GF-D8 (cell line): ENCODE data around the gene TANC1.
A peak's percentile ranks its signal among the peaks of the same experiment; 100 is the strongest.

Experiments used
- DNase-seq: peaks from one replicate; lab custom pipeline; 2025; lab: John Stamatoyannopoulos, UW

Gene TANC1

DNA sequence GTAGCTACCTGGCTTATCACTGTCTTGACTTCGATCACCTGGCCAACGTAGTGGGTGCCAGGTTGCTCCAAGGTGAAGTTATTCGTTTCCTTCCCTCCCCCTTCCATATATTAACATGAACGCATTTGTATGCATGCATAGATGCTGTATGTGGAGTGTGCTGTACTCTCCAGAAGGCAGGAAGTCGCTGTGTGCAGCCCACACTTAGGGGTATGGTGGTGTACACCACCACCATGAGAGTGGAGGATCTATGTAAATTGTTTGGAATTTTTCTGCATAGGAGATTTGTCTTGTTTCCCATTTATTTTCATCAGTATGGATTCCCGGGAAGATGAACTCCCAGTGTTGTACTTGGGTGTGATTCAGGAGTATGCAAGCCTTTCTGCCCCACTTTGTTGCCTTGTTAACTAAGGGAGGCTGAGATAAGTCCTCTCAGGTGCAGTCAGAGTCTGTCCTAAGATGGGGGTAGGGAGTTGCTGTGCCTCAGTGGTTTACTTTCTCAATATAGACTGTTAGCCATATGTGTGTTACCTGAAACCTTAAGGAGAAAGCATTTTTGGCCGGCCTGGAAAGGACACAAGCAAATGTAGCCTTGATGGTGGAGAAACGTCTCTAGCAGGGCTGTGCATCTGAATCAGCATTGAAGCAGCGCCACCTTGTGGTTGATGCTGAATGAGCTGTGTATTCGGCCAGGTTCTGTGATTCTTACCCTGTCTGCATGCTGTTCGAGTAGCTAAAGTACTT lies 149.8 kb downstream of the TANC1 start:
- DNase-seq, result peak; percentile 30

DNA sequence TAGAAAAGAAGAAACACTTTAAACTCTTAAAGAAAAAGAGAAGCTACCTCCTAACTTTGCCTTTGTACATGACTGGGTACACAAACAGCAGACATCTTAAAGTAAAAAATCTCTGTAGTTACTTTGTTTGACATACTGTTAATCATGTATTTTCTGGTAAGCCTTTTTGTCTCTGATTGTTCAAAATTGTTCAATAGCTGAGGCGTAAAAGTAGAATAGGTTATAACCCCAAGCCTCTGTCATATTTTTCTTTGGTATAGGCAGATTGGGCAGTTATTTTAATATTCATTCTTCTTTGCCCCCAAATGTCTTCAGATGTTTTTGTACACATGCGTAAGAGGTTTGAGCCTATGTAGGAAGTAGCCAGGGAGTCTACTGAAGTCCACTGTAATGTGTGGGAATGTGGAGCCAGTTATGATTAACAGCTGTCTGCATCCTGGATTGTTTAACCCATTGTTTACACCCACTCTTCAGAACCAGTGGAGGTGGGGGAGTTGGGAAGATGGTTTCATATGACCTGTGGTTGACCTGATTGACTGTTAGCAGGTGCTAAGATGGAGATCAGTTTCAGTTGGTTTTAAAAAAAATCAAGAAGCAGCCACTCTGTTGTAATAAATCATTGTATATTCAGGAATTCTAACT lies 150.5 kb downstream of the TANC1 start:
- DNase-seq, result no peak

DNA sequence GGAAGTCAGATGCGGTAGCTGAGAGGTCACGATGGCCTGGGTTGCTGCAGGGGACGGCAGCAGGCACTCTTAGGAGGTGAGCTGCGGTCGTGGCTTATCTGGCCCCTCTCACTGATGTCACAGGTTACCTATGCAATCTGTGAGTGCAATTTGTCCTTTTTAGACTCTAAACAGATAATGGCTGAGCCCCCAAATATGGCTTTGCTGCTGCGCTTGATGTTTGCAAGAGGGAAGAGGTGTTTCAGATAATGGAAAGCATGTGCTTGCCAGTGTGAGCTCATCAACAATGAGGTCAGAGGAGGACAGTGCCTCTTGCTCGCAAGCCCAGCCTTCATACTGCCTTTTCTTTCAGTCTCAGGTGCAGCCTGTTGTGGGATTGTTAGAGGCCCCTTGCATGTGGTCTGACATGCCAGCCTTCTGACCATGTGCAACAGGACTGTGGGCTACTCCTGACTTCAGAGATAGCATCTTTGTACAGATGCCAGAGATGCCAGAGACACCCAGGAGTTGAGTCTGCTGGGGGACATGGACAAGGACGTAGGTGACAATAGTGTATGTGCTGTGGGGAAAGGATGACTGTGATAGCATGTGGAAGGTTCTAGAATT lies 151.3 kb downstream of the TANC1 start:
- no peak for DNase-seq

DNA sequence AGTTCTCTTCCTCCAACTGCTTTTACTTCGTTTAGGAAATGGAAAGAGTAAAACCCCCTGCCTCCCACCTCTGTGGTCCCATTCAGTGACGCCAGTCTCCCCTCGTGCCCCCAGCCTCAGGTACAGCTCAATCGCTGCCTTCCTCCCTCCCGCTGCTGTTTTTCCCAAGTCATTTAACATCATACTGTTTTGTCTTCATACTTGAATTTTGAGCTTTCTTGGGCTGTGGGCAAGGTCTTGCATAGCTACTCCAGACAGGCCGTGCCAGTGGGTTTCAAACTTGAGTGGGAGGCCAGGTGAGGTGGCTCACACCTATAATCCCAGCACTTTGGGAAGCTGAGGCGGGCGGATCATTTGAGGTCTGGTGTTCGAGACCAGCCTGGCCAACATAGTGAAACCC lies 155.3 kb downstream of the TANC1 start:
- no peak for DNase-seq

DNA sequence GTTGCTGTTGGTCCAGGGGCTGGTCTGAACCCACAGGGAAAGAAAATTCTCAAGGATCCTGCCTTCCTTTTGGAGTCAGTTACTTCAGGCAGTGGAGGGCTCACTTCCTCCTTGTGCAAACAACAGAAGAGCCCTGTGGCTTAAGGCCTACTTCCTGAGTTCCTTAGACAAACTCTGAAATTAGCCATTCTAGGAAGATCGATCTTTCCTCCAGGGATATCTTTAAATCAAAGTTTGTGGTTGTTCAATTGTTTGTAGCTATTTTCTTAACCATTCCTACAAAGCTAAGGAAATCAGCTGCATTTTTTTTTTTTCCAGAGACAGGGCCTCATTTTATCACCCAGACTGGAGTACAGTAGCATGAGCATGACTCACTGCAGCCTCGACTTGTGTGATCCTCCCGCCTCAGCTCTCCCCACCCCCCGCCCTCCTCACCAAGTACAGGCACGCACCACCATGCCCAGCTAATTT lies 156.0 kb downstream of the TANC1 start:
- DNase-seq, result peak; percentile 34

DNA sequence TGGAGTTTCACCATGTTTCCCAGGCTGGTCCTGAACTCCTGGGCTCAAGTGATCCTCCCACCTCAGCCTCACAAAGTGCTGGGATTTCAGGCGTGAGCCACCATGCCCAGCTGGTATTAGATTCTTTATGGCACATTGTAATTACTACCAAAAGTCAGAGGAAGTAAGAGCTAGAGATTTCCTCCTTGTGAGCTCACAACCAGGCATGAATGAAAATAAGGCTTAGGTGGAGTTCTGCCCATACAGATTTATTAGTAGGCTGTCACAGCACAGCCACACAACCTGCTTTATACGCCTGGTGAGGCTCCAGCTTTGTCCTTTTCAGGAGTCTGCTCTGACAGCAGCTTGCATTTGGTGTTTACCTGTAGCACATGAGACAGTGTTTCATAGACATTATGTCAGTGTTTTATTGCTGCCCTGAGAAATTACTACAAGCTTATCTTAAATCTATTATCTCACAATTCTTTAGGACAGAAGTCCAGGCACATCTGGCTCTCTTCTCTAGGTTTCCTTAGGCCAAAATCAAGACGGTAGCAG lies 156.6 kb downstream of the TANC1 start:
- no peak for DNase-seq

DNA sequence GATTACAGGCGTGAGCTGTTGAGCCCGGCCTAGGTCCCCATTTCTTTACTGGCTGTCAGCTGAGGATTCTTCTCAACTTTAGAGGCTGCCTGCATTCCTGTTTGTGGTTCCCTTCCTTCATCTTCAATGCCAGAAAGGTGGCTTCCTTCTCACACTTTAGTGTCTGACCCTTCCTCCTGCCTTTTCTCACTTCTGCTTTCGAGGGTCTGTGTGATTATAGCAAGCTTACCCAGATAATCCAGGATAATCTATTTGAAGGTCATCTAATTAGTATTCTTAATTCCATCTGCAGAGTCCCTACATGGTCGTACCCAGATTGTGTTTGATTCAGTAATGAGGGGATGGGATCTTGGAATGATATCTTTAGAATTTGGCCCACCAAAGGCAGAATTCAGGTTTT lies 157.4 kb downstream of the TANC1 start:
- no peak for DNase-seq

DNA sequence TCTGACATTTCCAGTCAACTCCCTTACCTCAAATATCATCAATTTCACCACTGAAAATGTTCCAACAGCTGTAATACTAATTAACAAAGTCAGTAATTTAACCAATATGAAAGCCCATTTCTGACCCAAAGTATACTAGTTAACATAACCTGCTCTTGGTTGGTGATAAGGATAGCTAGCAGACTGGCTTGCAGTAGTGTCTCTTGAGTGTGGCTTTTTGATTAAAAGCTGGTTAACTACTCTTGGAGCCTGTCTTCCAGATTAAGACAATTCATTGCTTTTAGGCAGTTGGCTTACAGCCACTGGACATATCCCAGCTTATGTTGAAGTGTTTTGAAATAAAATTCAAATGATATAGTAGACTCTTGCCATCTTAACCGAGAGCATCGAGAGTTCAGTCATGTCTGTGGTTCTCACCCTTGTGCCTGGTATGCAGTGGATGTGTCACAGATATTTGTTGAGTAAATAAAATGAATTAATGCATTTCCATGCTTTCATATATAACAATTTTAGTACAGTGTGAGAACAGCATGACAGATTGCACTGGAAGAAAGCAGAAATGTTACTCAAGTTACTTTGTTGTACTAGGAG lies 158.1 kb downstream of the TANC1 start:
- no peak for DNase-seq

DNA sequence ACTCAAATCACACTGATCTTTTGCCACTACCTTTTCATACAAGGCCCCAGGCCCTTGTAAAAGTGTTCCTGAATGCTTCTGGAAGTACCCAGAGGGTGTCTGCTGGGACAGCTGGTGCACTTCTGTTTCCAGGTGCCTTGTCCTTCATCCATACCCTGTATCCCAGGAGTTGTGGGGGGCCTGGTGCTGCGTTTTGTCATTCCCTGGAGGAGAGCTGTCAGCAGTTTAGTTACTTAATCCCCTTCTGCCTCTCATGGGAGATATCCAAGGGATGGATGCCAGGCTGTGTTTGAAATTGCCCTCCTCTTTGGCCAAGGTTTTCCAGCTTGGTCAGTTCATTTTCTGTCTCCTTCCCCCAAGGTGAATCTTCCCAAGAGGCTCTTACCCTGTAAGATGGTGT lies 159.8 kb downstream of the TANC1 start:
- DNase-seq, result no peak

DNA sequence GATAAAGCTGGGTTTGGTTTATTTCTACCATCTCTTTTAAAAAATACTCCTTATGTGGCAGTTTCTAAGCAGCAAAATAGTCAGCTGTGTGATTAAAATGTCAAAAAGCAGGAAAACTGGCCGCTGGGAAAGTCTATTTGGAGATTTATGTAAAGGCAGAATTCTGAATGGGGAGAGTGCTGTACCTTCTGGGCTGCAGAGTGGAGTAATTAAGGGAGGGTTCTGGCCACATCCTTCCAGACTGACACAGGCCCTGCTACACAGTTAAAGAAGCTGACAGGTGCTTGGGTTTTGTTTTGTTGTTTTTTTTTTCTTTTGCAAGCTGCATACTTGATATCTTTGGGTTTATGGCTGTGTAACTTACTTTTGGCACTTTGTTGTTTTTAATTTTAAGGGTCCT lies 160.8 kb downstream of the TANC1 start:
- DNase-seq, result no peak

DNA sequence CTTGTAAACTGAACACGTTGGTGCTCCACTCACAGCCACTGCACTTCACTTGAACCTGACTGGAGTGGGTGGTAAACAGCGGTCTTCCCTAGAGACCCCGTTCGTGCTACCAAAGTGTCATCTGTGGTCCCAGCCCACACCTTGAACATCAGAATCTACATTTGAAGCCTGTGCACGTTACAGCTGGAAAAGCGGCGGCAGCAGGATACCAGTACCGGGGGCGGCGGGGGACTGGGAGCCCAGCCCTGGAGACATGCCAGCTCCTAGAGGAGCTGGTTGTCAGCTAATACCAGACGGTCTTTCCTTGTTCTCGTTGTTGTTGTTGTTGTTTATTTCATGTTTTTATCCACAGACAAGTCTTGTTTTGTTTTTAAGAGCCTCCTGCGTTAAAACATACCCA lies 161.4 kb downstream of the TANC1 start:
- DNase-seq, result no peak

DNA sequence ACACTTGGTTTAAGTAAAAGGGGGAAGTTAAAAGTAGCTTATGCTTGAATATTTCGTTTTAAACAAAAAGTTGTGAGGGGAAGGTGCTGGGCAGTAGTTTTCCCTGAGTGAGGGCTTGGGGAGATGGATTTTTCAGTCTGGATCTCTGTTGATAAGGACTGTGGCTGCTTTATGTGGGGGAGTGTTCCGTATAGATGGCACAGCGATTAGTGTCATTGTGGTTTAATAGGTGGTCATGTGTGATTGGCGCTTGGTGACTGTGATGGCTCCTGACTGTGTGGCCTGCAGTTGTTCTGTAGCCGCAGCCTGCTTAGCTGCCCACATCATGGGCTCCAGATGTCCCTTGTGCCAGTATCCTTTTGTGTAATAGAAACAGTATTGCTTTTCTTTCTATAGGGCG lies 161.9 kb downstream of the TANC1 start:
- DNase-seq, result peak; percentile 22

DNA sequence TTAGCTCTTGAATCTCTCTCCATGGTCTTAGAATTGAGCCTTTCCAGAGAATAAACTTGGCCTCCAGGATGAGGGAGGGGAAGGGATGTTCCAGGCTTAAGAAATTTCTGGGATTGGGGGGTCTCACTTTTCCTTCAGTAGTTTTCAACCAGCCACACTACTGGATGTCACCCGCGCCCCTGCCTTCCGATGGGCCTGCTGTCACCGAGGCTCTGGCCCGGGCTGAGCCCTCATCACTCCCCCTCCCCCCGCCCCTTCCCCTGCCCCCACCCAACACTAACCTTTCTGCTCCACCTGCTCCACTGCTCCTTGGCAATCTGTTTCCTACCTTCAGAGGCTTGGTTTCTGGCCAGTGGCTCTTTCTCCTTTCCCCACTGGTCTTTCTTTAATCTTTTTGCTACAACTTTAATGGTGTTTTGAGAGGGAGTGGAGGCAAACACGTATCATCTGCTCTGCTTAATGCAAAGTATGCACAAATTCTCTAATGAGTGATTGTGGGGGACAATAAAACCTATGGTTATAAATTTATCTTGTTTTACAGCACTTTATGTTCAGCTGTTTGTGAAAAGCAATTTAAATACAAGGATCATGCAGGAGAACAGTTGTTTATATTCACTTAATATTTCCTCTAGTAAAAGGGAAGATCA lies 162.9 kb downstream of the TANC1 start:
- DNase-seq, result no peak

DNA sequence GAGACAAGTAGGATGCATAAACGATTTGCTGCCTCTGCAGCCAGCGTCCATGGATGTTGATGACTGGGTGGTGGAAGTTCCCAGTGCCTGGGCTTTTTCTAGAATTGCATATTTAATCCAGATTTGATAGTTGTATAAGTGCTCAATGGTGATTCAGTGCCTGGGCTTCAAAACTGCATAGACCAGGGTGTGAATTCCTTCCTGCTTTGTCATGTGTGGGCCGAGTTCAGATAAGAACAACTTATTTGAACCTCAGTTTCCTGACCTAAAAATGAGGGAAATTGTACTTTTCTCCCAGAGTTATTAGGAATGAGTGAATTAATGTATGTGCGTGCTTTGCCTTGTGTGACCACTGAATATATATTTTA lies 163.5 kb downstream of the TANC1 start:
- DNase-seq, result no peak

DNA sequence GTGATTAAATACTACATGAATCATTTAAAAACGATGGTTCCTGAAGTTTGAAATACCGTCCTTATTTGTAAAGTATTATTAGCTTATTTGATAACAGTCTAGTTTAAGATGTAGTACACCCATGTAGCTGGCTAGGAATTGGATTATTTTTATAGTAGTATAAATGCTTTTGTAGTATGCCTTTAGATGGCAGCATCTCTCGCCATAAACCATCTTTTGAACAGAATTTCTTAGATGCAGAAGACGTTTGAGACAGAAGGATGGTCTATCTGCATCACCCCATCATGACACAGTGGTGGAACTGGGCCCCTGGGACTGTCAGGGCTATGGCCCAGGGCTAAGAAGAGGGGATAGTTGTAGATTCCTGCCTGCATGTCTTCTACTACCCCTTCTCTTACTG lies 165.4 kb downstream of the TANC1 start:
- no peak for DNase-seq

DNA sequence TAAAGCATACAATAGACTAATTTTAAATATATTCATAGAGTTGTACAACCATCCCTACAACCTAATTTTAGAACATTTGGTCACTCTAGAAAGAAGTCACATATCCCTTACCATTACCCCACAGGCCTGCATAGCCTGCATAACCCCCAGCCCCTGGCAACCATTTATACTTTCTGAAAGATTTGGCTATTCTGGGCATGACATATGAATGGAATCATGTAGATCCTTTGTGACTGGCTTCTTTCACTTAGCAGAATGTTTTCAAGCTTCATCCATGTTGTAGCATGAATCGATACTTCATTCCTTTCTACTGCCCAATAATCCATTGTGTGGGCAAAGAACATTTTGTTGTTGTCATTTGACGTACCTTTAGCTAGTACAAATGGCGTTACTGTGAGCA lies 166.5 kb downstream of the TANC1 start:
- no peak for DNase-seq

DNA sequence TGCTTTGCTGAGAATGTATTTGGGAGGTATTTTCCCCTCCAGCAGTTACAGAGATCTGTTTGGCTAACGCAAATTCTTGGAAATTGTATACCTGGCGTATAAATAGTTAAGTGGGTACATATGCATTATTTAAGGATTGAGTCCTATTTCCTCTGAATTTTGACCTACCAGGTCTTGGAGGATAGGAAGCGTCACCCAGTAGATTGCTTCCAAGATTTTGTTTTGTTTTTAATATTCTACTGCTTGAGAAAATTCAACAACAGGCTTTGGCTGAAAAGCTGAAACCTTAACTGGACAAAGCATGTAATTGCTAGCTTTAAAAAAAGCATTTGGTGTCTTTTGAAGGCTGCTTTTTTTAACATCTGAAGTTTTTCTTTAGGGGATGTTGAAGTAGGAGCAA lies 168.0 kb downstream of the TANC1 start:
- DNase-seq, result no peak

DNA sequence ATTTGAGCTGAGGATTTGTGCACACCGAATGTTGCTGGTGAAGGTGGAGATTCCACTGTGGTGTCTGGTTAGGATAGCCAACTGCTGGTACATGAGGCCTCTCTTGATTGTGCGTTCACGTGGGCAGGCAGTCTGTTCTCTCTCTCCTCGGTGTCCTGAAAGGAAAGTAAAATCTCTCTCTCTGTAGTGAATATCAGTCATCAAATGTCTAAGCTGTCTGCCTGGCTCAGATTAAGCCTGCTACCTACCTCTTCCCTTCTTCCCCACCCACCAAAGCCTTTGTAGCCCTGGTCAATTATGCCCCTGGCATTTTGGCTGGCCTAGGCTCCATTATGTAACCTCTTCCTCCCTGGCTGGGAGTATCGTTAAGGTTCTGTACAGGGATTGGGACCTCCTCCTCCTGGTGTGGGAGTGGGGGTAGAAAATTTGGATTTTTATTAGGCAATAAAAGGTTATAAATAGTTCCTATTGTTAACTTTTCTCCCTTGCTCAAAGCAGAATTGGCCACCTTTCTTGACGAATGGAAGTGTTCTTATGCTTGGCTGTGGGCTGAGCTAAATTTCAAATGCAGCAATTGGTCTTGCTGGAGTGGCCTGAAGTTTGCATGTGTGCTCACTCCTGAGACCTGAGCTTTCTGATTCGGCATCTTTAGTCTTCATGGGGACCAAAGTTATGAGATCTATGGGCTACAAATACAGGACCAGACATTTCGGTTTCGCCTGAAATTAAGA lies 169.2 kb downstream of the TANC1 start:
- no peak for DNase-seq

DNA sequence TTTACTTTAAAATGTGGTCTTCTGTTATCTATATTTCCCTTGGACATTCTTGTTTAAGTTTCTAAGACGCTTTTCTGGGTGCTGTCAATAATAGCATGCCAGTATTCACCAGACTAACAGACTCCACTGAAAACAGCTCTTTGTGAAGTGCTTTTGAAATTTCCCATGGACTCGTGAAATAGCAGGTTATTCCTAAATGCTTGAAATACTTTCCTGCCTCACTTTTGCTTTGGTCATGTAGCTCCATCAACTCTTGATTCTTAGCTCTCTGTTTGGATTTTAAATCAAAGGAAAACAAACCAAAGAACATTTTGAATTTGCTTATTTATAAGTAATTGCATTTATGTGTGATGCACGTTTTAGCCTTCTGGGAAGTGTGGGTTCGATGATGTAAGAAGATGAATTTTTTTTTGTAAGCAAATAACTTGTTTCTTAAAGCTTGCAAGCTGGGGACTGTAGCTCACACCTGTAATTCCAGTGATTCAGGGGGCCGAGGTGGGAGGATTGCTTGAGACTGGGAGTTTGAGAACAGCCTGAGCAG lies 170.3 kb downstream of the TANC1 start:
- DNase-seq, result no peak

DNA sequence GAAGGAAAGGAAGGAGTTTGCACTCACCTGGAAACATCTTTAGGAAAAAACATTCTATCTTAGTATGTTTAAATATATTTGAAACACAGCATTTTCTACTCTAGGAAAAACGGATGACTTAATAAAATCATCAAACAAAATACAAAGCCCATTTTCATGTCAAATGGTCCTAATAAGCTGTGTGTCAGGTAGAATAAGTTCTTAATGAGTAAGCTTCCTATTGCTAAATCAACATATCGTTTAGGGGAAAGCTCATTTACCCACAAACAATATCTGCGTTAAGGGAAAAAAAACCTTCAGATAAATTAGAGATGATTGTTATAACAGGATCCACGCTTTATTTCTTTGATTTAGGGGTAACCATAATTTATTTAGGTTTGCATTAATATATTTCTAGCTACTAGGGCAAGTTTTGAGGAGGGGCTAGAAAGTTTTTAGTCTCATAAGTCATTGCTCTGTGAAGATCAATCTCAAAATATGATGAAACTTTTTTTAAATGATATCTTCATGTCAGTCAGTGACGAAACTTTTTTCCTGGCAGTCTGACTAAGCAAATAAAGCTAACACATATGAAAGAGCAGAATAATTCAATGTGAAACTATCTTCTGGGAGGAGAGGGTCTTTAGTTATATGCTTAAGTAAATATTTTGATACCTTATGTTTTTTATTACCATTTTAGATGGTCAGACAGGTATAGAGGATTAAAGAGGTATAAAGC lies 170.9 kb downstream of the TANC1 start:
- no peak for DNase-seq
